ENCODE data around the gene GPR35. TPM values are rescaled to one million over a fixed set of nuclear protein-coding genes. Genes with fewer than 3 reads are reported as not detected.
A peak's percentile ranks its signal among the peaks of the same experiment; 100 is the strongest.

The GPR35 gene
- total and polyA plus RNA-seq, 10 of the 15 experiments (the other 5 are each of a cell fraction or from before 2014, with no cell fraction given) = 0.14 to 1.6 (median 0.75) TPM; not detected in 3

DNA sequence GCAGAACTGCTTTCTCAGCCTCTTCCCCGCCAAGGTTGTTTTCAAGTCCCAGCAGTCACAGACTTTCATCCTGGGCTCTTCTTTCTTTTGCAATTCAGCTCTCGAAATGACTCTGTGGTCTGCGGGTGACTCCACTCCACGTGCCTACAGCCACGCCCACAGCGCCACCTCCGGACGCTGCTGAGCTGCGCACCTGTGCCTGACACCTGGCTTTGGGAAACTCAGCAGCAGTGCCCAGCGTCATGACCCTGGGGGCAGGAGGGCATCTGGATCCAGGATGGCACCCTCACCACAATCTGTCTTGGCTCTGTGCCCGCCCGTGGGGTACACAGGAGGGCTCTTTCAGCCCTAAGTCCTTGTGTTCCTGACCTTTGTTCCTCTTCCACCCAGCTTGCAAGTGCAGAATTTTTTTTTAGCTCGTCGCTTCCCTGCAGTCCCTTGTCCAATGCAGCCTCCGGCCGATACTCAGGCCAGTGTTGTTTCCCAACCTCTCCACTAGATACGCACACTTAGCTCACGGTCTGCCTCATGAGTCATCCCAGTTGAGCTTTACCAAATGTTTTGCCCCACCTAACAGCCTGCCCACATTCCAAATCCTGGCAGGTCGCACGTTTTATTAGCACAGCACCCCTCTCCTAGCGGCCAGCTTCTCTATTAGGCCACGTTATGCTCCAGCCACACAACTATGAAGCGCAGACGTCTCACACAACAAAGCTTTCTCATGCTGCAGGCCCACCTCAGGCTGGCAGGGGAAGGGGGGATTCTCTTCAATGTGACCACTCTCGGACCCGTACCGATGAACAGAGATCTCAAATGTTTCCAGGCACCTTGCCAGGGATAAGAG, 45.3 kb upstream of the GPR35 start:
- FAIRE-seq (peak; percentile 95), ATAC-seq (peak; percentile 72), DNase-seq (ENCODE audit: low read depth, low spot score) (peak; percentile 62)
- peak overlapping the region; percentile 12; the same call in 1 of the 2 replicates for H3K9ac ChIP-seq (ENCODE audit: control insufficient read depth, insufficient read depth, low read length)
- peaks cover 43% of the 10 kb centered on the region for H3K4me1 ChIP-seq (ENCODE audit: control insufficient read depth, insufficient read depth, low read length)
- intact Hi-C loops (cut with micrococcal nuclease; ENCODE audit: unreplicated experiment) = no loop called here
- H3K36me3 ChIP-seq (ENCODE audit: control insufficient read depth in 2 of 2, insufficient read depth in 2 of 2, low read length in 1 of 2) = peaks cover 0 to 5% of the 10 kb centered on the region in 2 experiments; a peak in 3 of 4 replicates
- H3K4me2 ChIP-seq (ENCODE audit: control insufficient read depth, insufficient read depth) = peak overlapping the region; percentile 83
- H3K4me3 ChIP-seq = no peak overlapping the region
- in situ Hi-C loops (cut with MboI) = no loop called here
- 51% methylated on average over 27 of the region's 27 CpGs for WGBS (ENCODE audit: insufficient coverage, insufficient replicate concordance, low lambda C conversion rate, missing lambda C conversion rate)
- peaks cover 16% of the 10 kb centered on the region for H3K79me2 ChIP-seq (ENCODE audit: control insufficient read depth, insufficient read depth, low read length)
- H2AFZ ChIP-seq (ENCODE audit: control insufficient read depth, low read depth, low read length) = no peak overlapping the region
- H4K20me1 ChIP-seq (ENCODE audit: control insufficient read depth, insufficient read depth) = no peaks in the 10 kb centered on the region; the same call in 1 of the 2 replicates
- H3K9me3 ChIP-seq (replicated peaks; ENCODE audit: control insufficient read depth, insufficient read depth, low read length) = no peaks in the 10 kb centered on the region; the same call in 1 of the 3 replicates
- BruUV-seq (replicated peaks) = no TSS peak
- ChIA-PET CTCF (interaction anchor here (0.6 to 11.9 kb wide), 8 partner anchors 9 to 65 kb away, joined by 3 to 196 read pairs (median 6); partner anchors contain the start of genes DUSP28 and RNPEPL1), RAD21 (ENCODE audit: unreplicated experiment) (interaction anchor here (1.7 to 10.9 kb wide), 2 partner anchors 18 to 66 kb away, joined by 11 to 206 read pairs; partner anchors contain the start of genes ANKMY1 and DUSP28), SMC1A (ENCODE audit: uncharacterized antibody, unreplicated experiment) (interaction anchor here (0.7 to 3.6 kb wide), 8 partner anchors 11 to 66 kb away, joined by 3 to 35 read pairs (median 4); partner anchors contain the start of gene RNPEPL1), POLR2A (interaction anchor here (1.6 to 2.1 kb wide), 3 partner anchors 11 to 19 kb away, joined by 4 to 22 read pairs (median 12); no protein-coding TSS in a partner anchor)
- H3K27me3 ChIP-seq (replicated peaks in 1 of 2; ENCODE audit: control insufficient read depth in 2 of 2, insufficient read depth in 2 of 2, low read length in 1 of 2) = no peaks in the 10 kb centered on the region
- peak overlapping the region; percentile 62 for H3K27ac ChIP-seq (ENCODE audit: control insufficient read depth, insufficient read depth)
- TF ChIP-seq, protein P1, sequence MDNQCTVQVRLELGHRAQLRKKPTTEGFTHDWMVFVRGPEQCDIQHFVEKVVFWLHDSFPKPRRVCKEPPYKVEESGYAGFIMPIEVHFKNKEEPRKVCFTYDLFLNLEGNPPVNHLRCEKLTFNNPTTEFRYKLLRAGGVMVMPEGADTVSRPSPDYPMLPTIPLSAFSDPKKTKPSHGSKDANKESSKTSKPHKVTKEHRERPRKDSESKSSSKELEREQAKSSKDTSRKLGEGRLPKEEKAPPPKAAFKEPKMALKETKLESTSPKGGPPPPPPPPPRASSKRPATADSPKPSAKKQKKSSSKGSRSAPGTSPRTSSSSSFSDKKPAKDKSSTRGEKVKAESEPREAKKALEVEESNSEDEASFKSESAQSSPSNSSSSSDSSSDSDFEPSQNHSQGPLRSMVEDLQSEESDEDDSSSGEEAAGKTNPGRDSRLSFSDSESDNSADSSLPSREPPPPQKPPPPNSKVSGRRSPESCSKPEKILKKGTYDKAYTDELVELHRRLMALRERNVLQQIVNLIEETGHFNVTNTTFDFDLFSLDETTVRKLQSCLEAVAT (IDR thresholded peaks at IDR 0.05) = peak; percentile 57; the same call in 1 of the 2 replicates
- peak; percentile 39; the same call in 1 of the 2 replicates for TF ChIP-seq CREM (IDR thresholded peaks at IDR 0.05; ENCODE audit: low read depth)
- TF ChIP-seq, protein P2, sequence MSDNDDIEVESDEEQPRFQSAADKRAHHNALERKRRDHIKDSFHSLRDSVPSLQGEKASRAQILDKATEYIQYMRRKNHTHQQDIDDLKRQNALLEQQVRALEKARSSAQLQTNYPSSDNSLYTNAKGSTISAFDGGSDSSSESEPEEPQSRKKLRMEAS (IDR thresholded peaks at IDR 0.05; ENCODE audit: low read depth, low read length) = peak; percentile 94
- peak; percentile 77 for TF ChIP-seq DPF2 (IDR thresholded peaks at IDR 0.05)
- TF ChIP-seq, protein P3, sequence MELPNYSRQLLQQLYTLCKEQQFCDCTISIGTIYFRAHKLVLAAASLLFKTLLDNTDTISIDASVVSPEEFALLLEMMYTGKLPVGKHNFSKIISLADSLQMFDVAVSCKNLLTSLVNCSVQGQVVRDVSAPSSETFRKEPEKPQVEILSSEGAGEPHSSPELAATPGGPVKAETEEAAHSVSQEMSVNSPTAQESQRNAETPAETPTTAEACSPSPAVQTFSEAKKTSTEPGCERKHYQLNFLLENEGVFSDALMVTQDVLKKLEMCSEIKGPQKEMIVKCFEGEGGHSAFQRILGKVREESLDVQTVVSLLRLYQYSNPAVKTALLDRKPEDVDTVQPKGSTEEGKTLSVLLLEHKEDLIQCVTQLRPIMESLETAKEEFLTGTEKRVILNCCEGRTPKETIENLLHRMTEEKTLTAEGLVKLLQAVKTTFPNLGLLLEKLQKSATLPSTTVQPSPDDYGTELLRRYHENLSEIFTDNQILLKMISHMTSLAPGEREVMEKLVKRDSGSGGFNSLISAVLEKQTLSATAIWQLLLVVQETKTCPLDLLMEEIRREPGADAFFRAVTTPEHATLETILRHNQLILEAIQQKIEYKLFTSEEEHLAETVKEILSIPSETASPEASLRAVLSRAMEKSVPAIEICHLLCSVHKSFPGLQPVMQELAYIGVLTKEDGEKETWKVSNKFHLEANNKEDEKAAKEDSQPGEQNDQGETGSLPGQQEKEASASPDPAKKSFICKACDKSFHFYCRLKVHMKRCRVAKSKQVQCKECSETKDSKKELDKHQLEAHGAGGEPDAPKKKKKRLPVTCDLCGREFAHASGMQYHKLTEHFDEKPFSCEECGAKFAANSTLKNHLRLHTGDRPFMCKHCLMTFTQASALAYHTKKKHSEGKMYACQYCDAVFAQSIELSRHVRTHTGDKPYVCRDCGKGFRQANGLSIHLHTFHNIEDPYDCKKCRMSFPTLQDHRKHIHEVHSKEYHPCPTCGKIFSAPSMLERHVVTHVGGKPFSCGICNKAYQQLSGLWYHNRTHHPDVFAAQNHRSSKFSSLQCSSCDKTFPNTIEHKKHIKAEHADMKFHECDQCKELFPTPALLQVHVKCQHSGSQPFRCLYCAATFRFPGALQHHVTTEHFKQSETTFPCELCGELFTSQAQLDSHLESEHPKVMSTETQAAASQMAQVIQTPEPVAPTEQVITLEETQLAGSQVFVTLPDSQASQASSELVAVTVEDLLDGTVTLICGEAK (IDR thresholded peaks at IDR 0.05; ENCODE audit: borderline replicate concordance) = no peak
- no peak for TF ChIP-seq ZNF384 (IDR thresholded peaks at IDR 0.05; ENCODE audit: borderline replicate concordance, low read depth, low read length)
- no peak for TF ChIP-seq BRCA1 (IDR thresholded peaks at IDR 0.05; ENCODE audit: low read depth, low read length)
- peak; percentile 71; the same call in 1 of the 2 replicates for TF ChIP-seq JUND (IDR thresholded peaks at IDR 0.05; ENCODE audit: low read depth, low read length)
- TF ChIP-seq CEBPB (IDR thresholded peaks at IDR 0.05; ENCODE audit: borderline replicate concordance in 1 of 2, low read depth in 2 of 2, low read length in 2 of 2) = peak in 1 of 2 experiments; percentile 39; a peak in 1 of 4 replicates
- TF ChIP-seq, protein P4, sequence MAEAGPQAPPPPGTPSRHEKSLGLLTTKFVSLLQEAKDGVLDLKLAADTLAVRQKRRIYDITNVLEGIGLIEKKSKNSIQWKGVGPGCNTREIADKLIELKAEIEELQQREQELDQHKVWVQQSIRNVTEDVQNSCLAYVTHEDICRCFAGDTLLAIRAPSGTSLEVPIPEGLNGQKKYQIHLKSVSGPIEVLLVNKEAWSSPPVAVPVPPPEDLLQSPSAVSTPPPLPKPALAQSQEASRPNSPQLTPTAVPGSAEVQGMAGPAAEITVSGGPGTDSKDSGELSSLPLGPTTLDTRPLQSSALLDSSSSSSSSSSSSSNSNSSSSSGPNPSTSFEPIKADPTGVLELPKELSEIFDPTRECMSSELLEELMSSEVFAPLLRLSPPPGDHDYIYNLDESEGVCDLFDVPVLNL (IDR thresholded peaks at IDR 0.05; ENCODE audit: low read depth, low read length) = no peak
- TF ChIP-seq, protein P5, sequence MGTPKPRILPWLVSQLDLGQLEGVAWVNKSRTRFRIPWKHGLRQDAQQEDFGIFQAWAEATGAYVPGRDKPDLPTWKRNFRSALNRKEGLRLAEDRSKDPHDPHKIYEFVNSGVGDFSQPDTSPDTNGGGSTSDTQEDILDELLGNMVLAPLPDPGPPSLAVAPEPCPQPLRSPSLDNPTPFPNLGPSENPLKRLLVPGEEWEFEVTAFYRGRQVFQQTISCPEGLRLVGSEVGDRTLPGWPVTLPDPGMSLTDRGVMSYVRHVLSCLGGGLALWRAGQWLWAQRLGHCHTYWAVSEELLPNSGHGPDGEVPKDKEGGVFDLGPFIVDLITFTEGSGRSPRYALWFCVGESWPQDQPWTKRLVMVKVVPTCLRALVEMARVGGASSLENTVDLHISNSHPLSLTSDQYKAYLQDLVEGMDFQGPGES (IDR thresholded peaks at IDR 0.05) = no peak
- peak; percentile 40; the same call in 1 of the 2 replicates for TF ChIP-seq BACH1 (IDR thresholded peaks at IDR 0.05; ENCODE audit: borderline replicate concordance)
- TF ChIP-seq SMARCA5 (IDR thresholded peaks at IDR 0.05) = peak; percentile 66; the same call in 1 of the 2 replicates

Measured in GM12878 (cell line).